ENCODE data around the gene C13orf46.

C13orf46 gene

GRCh38 chr13:113906571-113906970, 67.3 kb downstream of the C13orf46 start:
- TF ChIP-seq PKNOX1 (IDR thresholded peaks at IDR 0.05) (no peak), TARDBP (IDR thresholded peaks at IDR 0.05) (no peak), FOXA1 (IDR thresholded peaks at IDR 0.05) (no peak), NFRKB (IDR thresholded peaks at IDR 0.05) (no peak), FOXM1 (IDR thresholded peaks at IDR 0.05; ENCODE audit: borderline replicate concordance) (no peak), SUZ12 (IDR thresholded peaks at IDR 0.05) (no peak), SP1 (IDR thresholded peaks at IDR 0.05) (no peak), ZNF384 (IDR thresholded peaks at IDR 0.05) (no peak), LEF1 (IDR thresholded peaks at IDR 0.05; ENCODE audit: borderline replicate concordance) (no peak), ELF4 (IDR thresholded peaks at IDR 0.05) (no peak), FOXK2 (IDR thresholded peaks at IDR 0.05) (no peak), L3MBTL2 (conservative IDR thresholded peaks at IDR 0.05) (no peak), CTBP1 (IDR thresholded peaks at IDR 0.05; ENCODE audit: borderline replicate concordance) (no peak), BHLHE40 (IDR thresholded peaks at IDR 0.05; ENCODE audit: borderline replicate concordance) (no peak), HDGF (IDR thresholded peaks at IDR 0.05; ENCODE audit: borderline replicate concordance) (no peak), ARNT (IDR thresholded peaks at IDR 0.05) (no peak)
- POLR2A ChIA-PET = no interaction called here
- CTCF ChIA-PET = no interaction called here
- no peak for DNase-seq (ENCODE audit: extremely low spot score)

- ChIA-PET CTCF (no interaction called here), POLR2A (no interaction called here)
- DNase-seq (ENCODE audit: extremely low spot score) = no peak
- TF ChIP-seq TARDBP (IDR thresholded peaks at IDR 0.05) = no peak
- no peak for TF ChIP-seq CTBP1 (IDR thresholded peaks at IDR 0.05; ENCODE audit: borderline replicate concordance)
- no peak for TF ChIP-seq FOXM1 (IDR thresholded peaks at IDR 0.05; ENCODE audit: borderline replicate concordance)
- TF ChIP-seq ELF4 (IDR thresholded peaks at IDR 0.05) = no peak
- no peak for TF ChIP-seq ARNT (IDR thresholded peaks at IDR 0.05)
Observed at GRCh38 chr13:113905942-113906341, 67.9 kb downstream of the C13orf46 start.

- ChIA-PET CTCF (interaction anchor here (0.9 kb wide), 1 partner anchor 13 kb away, joined by 3 read pairs; no protein-coding TSS in a partner anchor), POLR2A (no interaction called here)
- no peak for DNase-seq (ENCODE audit: extremely low spot score)
- TF ChIP-seq BHLHE40 (IDR thresholded peaks at IDR 0.05; ENCODE audit: borderline replicate concordance) = no peak
- TF ChIP-seq SUZ12 (IDR thresholded peaks at IDR 0.05) = no peak
- no peak for TF ChIP-seq SP1 (IDR thresholded peaks at IDR 0.05)
- TF ChIP-seq HDGF (IDR thresholded peaks at IDR 0.05; ENCODE audit: borderline replicate concordance) = no peak
- no peak for TF ChIP-seq NFRKB (IDR thresholded peaks at IDR 0.05)
- TF ChIP-seq FOXM1 (IDR thresholded peaks at IDR 0.05; ENCODE audit: borderline replicate concordance) = no peak
- no peak for TF ChIP-seq ARNT (IDR thresholded peaks at IDR 0.05)
- TF ChIP-seq CTBP1 (IDR thresholded peaks at IDR 0.05; ENCODE audit: borderline replicate concordance) = no peak
- TF ChIP-seq ZNF384 (IDR thresholded peaks at IDR 0.05) = no peak
- TF ChIP-seq TARDBP (IDR thresholded peaks at IDR 0.05) = no peak
- no peak for TF ChIP-seq PKNOX1 (IDR thresholded peaks at IDR 0.05)
- TF ChIP-seq FOXK2 (IDR thresholded peaks at IDR 0.05) = no peak
- TF ChIP-seq LEF1 (IDR thresholded peaks at IDR 0.05; ENCODE audit: borderline replicate concordance) = no peak
- no peak for TF ChIP-seq L3MBTL2 (conservative IDR thresholded peaks at IDR 0.05)
- TF ChIP-seq ELF4 (IDR thresholded peaks at IDR 0.05) = no peak
- TF ChIP-seq FOXA1 (IDR thresholded peaks at IDR 0.05) = no peak
Observed at GRCh38 chr13:113905018-113905417, 68.9 kb downstream of the C13orf46 start.

DNA sequence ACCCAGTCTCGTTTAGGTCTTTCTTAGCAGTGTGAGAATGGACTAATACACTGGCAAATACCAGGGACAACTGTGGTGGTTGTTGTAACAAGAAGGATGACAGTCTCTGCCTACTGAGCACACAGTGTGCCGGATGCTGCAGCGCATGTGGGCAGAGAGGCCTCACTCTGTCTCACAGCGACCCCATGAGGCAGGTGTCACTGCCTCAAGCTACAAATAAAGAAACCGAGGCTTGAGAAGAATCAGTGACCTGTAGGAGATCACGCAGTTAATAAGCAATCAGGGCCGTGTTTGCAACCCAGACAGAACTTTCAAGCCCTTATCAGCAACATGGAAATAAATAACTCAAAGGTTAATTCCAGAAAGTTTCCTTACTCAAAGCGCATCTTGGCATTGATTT, 69.5 kb downstream of the C13orf46 start:
- peak; percentile 20 for DNase-seq (ENCODE audit: extremely low spot score)
- POLR2A ChIA-PET = no interaction called here
- TF ChIP-seq PKNOX1 (IDR thresholded peaks at IDR 0.05) = no peak
- no peak for TF ChIP-seq FOXK2 (IDR thresholded peaks at IDR 0.05)
- CTCF ChIA-PET = interaction anchor here (0.6 to 0.9 kb wide), 2 partner anchors 14 to 88 kb away, joined by 3 read pairs; no protein-coding TSS in a partner anchor

- ChIA-PET POLR2A (no interaction called here), CTCF (interaction anchor here (0.6 to 0.9 kb wide), 2 partner anchors 15 to 87 kb away, joined by 3 read pairs; no protein-coding TSS in a partner anchor)
- TF ChIP-seq BHLHE40 (IDR thresholded peaks at IDR 0.05; ENCODE audit: borderline replicate concordance) = no peak
- no peak for DNase-seq (ENCODE audit: extremely low spot score)
Observed at GRCh38 chr13:113903912-113904311, 70.0 kb downstream of the C13orf46 start.

Measured in HEK293T (cell line).